ENCODE data around the gene RBMS2.

Gene RBMS2

GRCh38 chr12:56565510-56566101, 44.0 kb downstream of the RBMS2 start:
- POLR2A ChIA-PET, result no interaction called here
- peaks cover 0 to 15% of the 10 kb centered on the region in 2 experiments; a peak in 2 of 3 replicates for H3K36me3 ChIP-seq (ENCODE audit: control insufficient read depth in 2 of 2, insufficient read depth in 1 of 2, low read length in 2 of 2)
- peak overlapping the region; percentile 1; the same call in 1 of the 2 replicates for H3K27ac ChIP-seq (ENCODE audit: extremely low read depth, low read depth, low read length)
- no peak overlapping the region for H3K4me3 ChIP-seq (ENCODE audit: low read depth, low read length)
- no peaks in the 10 kb centered on the region for H3K9me3 ChIP-seq (ENCODE audit: control insufficient read depth, insufficient read depth, low read depth, low read length)
- no peaks in the 10 kb centered on the region; the same call in 1 of the 2 replicates for H3K4me1 ChIP-seq (ENCODE audit: control insufficient read depth, insufficient read depth, low read length)
- CTCF ChIA-PET, result interaction anchor here (0.6 to 1.4 kb wide), 6 partner anchors 24 to 77 kb away, joined by 3 to 6 read pairs (median 3); no protein-coding TSS in a partner anchor
- TF ChIP-seq ZSCAN4 (tag by site-specific recombination; IDR thresholded peaks at IDR 0.05), result no peak
- TF ChIP-seq ZNF660 (tag by site-specific recombination; IDR thresholded peaks at IDR 0.05), result 0 out of 2 replicates have a peak, but pooled peaks have one; percentile 53
- TF ChIP-seq ZFHX2 (tag by site-specific recombination; conservative IDR thresholded peaks at IDR 0.05), result peak; percentile 30
- no peak for TF ChIP-seq ZSCAN5A (tag by site-specific recombination; IDR thresholded peaks at IDR 0.05)
- peak; percentile 48; the same call in 1 of the 2 replicates for TF ChIP-seq ZNF600 (tag by site-specific recombination; IDR thresholded peaks at IDR 0.05)
- no peak for TF ChIP-seq ZNF138 (tag by site-specific recombination; IDR thresholded peaks at IDR 0.05; ENCODE audit: borderline replicate concordance)
- TF ChIP-seq GLIS2 (tag by site-specific recombination; IDR thresholded peaks at IDR 0.05), result 0 out of 2 replicates have a peak, but pooled peaks have one; percentile 18
- TF ChIP-seq ZNF174 (tag by site-specific recombination; IDR thresholded peaks at IDR 0.05), result no peak
- TF ChIP-seq ZNF211 (tag by site-specific recombination; IDR thresholded peaks at IDR 0.05; ENCODE audit: low read depth), result no peak
- no peak for TF ChIP-seq ZNF398 (tag by site-specific recombination; IDR thresholded peaks at IDR 0.05)
- peak; percentile 79 for TF ChIP-seq SCRT2 (tag by site-specific recombination; IDR thresholded peaks at IDR 0.05)
- TF ChIP-seq ZNF335 (tag by site-specific recombination; conservative IDR thresholded peaks at IDR 0.05), result peak; percentile 70
- no peak for TF ChIP-seq GLI4 (tag by site-specific recombination; IDR thresholded peaks at IDR 0.05)
- TF ChIP-seq ZNF324 (tag by site-specific recombination; IDR thresholded peaks at IDR 0.05), result no peak
- TF ChIP-seq ZBTB21 (tag by site-specific recombination; IDR thresholded peaks at IDR 0.05), result no peak
- no peak for TF ChIP-seq ZNF146 (tag by site-specific recombination; IDR thresholded peaks at IDR 0.05)
- TF ChIP-seq ZNF501 (tag by site-specific recombination; IDR thresholded peaks at IDR 0.05), result no peak
- peak; percentile 75 for TF ChIP-seq ZBTB17 (tag by site-specific recombination; IDR thresholded peaks at IDR 0.05)
- 0 out of 2 replicates have a peak, but pooled peaks have one; percentile 22 for TF ChIP-seq KLF9 (tag by site-specific recombination; IDR thresholded peaks at IDR 0.05; ENCODE audit: low read depth)
- peak; percentile 72; the same call in 1 of the 2 replicates for TF ChIP-seq SCRT1 (tag by site-specific recombination; IDR thresholded peaks at IDR 0.05; ENCODE audit: borderline replicate concordance)
- no peak for TF ChIP-seq ZBTB49 (tag by site-specific recombination; IDR thresholded peaks at IDR 0.05; ENCODE audit: low read depth)
- 0 out of 2 replicates have a peak, but pooled peaks have one; percentile 9 for TF ChIP-seq ZNF518A (tag by site-specific recombination; conservative IDR thresholded peaks at IDR 0.05; ENCODE audit: low read depth)
- peak; percentile 91 for TF ChIP-seq BCL6B (tag by site-specific recombination; IDR thresholded peaks at IDR 0.05)
- TF ChIP-seq GLIS1 (tag by site-specific recombination; IDR thresholded peaks at IDR 0.05), result peak; percentile 27; the same call in 1 of the 2 replicates

Data from HEK293 (cell line).